ENCODE data around the gene SIGLEC6.
A peak's percentile ranks its signal among the peaks of the same experiment; 100 is the strongest.

SIGLEC6 gene

DNA sequence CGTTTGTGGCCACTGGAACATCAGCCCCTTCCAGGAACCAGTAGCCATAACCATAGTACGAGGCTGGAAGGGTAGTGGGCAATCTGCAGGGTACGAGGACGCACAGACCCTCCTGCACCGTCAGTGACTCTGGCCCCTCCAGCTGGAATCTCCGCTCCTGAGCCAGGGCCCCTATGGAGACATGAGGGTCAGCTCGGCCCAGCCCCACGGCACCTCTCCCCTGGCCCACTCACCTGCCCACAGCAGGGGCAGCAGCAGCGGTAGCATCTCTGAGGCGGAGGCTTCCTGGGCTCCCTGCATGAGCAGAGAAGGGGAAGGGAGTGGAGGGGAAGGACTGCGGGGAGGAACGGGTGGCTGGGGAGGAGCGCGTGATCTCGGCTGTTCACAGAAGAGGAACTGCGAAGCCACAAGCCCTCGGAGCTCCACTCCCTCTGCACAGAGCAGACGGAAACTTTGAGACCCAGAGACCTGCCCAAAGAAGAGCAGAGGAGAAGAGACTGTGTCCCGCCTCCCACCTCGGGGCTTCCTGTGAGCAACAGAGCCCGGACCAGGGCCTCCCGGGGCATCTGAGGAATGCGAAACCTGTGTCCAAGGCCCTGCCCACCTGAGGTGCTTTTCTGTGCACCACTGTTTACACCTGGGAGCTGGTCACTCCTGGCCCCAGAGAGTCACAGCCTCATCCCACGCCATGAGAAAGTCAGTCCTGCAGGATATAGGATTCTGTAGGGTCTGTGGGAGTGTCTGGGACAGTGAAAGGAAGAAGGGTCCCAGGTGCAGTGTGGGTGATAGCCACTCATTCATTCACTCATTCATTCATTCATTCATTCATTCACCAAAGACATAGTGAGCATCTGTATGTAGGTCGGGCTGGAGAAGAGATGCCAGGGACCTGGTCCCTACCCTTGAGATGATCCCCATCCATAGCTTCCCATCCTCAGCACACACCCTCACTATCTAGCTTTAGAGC, at the start of gene SIGLEC6:
TSS of gene SIGLEC6 (minus strand) at position 322 of the 967 bp plus-strand sequence. CDS start at position 300, 22 bp downstream.
- Histone ChIP-seq H3K4me1 (ENCODE audit: insufficient read depth, low read length) (no peaks in the 10 kb centered on the region), H3K9ac (ENCODE audit: low read depth, low read length) (no peak within 1 kb of the TSS), H3K36me3 (ENCODE audit: insufficient read depth, low read length) (no peaks in the 10 kb centered on the region), H3K9me3 (ENCODE audit: control insufficient read depth, insufficient read depth, low read length) (no peaks in the 10 kb centered on the region)

DNA sequence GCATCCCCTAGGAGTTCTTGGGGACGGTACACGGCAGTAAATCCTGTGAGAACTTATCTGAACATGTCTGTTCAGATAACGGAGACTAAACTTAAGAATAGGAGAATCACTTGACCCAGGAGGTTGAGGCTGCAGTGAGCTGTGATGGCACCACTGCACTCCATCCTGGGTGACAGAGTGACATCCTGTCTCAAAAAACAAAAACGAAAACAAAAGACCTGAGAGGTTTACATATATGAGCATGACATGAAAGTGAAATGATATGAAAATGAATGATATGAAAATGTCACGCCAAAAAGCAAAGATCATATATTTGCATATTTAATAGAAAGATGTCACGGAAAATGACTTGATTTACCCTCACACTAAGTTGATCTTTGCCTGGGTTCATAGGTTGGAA, 45.4 kb upstream of the SIGLEC6 start:
- Histone ChIP-seq H3K36me3 (ENCODE audit: insufficient read depth, low read length) (peaks cover 3% of the 10 kb centered on the region; the same call in 1 of the 2 replicates), H3K9me3 (ENCODE audit: control insufficient read depth, insufficient read depth, low read length) (no peaks in the 10 kb centered on the region), H3K4me1 (ENCODE audit: insufficient read depth, low read length) (no peaks in the 10 kb centered on the region; the same call in 1 of the 2 replicates), H3K9ac (ENCODE audit: low read depth, low read length) (no peak overlapping the region)

DNA sequence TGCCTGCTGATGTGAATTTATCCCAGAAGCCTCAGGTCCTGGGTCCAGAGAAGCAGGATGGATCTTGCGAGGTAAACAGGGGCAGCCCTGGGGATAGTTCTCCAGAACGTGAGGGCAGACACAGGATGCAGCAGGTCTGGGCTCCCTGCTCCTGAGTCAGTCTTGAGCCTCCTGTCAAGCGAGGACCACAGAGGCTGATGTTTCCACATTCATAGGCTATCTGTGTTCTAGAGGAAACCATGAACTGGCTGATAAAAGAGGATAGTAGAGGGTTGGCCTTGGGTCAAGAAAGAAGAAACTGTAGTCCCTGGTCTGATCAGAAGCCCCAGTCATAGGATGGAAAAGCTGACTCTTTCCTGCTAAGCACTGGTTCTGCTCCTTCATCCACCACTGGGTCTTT, 41.9 kb upstream of the SIGLEC6 start:
- no peak overlapping the region for H3K9ac ChIP-seq (ENCODE audit: low read depth, low read length)
- no peaks in the 10 kb centered on the region; the same call in 1 of the 2 replicates for H3K4me1 ChIP-seq (ENCODE audit: insufficient read depth, low read length)

DNA sequence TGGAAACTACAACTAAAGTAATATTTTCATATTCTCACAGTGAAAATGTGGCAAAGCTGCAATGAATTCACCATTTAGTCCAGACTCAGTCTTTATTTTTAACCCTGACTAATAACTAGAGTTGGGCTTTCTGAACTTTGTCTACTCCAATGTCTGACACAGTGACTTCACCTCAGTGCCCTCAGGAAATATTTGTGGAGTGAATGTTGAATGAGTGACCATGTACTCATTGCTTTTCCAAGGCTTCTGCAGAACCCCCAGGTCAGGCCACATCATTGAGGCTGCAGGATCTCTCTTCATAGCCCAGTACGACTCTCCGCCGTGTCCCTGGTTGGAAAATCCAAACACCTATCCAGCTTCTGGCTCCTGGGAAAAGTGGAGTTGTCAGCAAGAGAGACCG, 41.4 kb upstream of the SIGLEC6 start:
- H3K4me1 ChIP-seq (ENCODE audit: insufficient read depth, low read length): no peaks in the 10 kb centered on the region; the same call in 1 of the 2 replicates
- H3K9ac ChIP-seq (ENCODE audit: low read depth, low read length): no peak overlapping the region
- no peaks in the 10 kb centered on the region for H3K9me3 ChIP-seq (ENCODE audit: control insufficient read depth, insufficient read depth, low read length)
- H3K36me3 ChIP-seq (ENCODE audit: insufficient read depth, low read length): peaks cover 3% of the 10 kb centered on the region; the same call in 1 of the 2 replicates

More for the DNA sequence above, 41.9 kb upstream of the SIGLEC6 start:
- Histone ChIP-seq H3K36me3 (ENCODE audit: insufficient read depth, low read length) (peaks cover 3% of the 10 kb centered on the region; the same call in 1 of the 2 replicates), H3K9me3 (ENCODE audit: control insufficient read depth, insufficient read depth, low read length) (no peaks in the 10 kb centered on the region)

DNA sequence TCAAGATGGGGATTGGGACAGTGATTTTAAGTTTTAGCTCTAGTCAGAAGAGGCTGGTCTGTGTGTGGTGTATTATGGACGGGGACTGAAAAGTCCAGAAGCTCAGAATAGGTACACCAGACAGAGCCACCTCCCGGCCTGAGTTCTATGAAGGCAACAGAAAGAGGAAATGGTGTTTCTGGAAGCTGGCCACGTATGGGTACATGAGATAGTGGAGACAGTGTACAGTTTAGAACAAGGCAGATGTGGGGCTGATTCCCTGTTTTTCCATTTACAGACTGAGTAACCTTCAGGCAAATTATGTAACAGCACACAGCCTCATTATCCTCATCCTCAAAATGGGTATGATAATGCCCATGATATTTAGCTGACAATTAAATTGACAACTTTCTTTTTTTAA, 40.9 kb upstream of the SIGLEC6 start:
- Histone ChIP-seq H3K9ac (ENCODE audit: low read depth, low read length) (no peak overlapping the region), H3K4me1 (ENCODE audit: insufficient read depth, low read length) (no peaks in the 10 kb centered on the region; the same call in 1 of the 2 replicates), H3K36me3 (ENCODE audit: insufficient read depth, low read length) (peaks cover 3% of the 10 kb centered on the region; the same call in 1 of the 2 replicates), H3K9me3 (ENCODE audit: control insufficient read depth, insufficient read depth, low read length) (no peaks in the 10 kb centered on the region)

DNA sequence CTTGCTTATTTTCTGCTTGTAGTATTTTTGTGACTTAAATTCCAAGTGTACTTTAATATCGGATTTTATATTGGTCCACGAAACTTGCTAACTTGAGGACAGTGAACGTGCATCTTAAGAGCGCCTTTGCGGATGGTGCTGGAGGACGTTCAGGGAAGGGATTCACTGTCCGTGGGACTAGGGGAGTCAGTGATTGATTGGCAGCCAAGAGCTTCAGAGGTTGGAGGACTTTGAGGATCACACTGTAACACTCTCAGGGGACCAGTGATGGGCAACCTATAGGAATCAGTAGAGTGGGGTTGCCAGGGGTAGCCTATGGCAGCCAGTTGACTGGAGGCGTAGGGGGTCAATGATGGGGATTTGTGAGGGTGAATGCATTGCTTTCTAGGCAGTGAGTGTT, 40.1 kb upstream of the SIGLEC6 start:
- H3K9me3 ChIP-seq (ENCODE audit: control insufficient read depth, insufficient read depth, low read length): no peaks in the 10 kb centered on the region
- H3K36me3 ChIP-seq (ENCODE audit: insufficient read depth, low read length): peaks cover 3% of the 10 kb centered on the region; the same call in 1 of the 2 replicates
- no peaks in the 10 kb centered on the region; the same call in 1 of the 2 replicates for H3K4me1 ChIP-seq (ENCODE audit: insufficient read depth, low read length)
- peak overlapping the region; percentile 79 for H3K9ac ChIP-seq (ENCODE audit: low read depth, low read length)

DNA sequence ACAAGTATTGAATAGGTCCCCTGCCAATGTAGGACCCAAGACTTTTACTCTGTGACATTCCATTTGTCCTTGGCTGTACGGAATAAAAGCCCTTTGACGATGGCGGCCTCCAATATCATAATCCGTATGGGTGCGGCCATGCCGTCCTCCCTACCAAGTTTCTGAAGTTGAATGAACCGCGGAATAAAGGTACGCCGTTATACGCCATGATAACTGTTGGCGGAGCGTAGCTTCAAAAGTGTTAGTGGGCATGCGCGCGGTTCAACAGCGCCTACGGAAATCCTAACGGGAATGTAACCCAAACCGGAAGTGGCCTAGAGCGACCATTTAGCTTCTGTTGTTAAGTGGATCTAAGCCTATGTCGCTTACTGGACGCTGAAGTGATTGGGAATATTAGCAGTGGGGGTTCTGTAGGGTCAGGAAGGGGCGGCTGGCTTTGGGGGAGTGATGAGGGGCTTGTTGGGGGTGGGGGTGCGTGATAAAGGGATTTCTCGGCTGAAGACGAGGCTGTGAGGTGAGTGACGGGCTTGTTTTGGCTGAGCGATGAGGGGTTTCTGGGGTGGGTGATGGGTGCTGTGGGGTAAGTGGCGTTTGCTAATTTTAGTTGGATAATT, 39.6 kb upstream of the SIGLEC6 start, which contains the start of gene ZNF175:
TSS of gene ZNF175 (plus strand) at position 322 of the 614 bp plus-strand sequence. CDS start 2,047 bp downstream, outside the sequence.
- Histone ChIP-seq H3K9me3 (ENCODE audit: control insufficient read depth, insufficient read depth, low read length) (no peaks in the 10 kb centered on the region), H3K9ac (ENCODE audit: low read depth, low read length) (peak within 1 kb of the TSS; percentile 79), H3K4me1 (ENCODE audit: insufficient read depth, low read length) (no peaks in the 10 kb centered on the region; the same call in 1 of the 2 replicates), H3K36me3 (ENCODE audit: insufficient read depth, low read length) (peaks cover 3% of the 10 kb centered on the region; the same call in 1 of the 2 replicates)

DNA sequence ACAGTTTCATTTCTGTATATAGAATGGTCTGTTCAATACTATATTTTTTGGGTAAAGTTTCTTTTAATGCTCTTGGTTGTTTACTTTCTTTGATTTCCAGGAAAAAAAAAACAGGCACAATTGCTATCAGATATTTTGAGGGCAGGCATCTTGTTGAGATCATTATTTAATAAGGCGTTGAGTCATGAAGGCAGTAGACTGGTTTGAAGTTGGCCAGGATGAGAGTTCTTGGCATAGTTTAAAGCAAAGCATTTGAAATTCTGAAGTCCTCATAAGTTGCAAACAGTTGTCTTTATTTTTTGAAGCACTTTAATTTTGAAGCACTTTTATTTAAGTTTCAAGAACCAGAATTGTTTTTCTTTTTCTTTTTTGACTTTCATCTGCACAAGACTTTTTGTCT, 37.0 kb upstream of the SIGLEC6 start:
- H3K9me3 ChIP-seq (ENCODE audit: control insufficient read depth, insufficient read depth, low read length): no peaks in the 10 kb centered on the region
- peaks cover 3% of the 10 kb centered on the region; the same call in 1 of the 2 replicates for H3K36me3 ChIP-seq (ENCODE audit: insufficient read depth, low read length)
- H3K9ac ChIP-seq (ENCODE audit: low read depth, low read length): no peak overlapping the region
- no peaks in the 10 kb centered on the region; the same call in 1 of the 2 replicates for H3K4me1 ChIP-seq (ENCODE audit: insufficient read depth, low read length)

DNA sequence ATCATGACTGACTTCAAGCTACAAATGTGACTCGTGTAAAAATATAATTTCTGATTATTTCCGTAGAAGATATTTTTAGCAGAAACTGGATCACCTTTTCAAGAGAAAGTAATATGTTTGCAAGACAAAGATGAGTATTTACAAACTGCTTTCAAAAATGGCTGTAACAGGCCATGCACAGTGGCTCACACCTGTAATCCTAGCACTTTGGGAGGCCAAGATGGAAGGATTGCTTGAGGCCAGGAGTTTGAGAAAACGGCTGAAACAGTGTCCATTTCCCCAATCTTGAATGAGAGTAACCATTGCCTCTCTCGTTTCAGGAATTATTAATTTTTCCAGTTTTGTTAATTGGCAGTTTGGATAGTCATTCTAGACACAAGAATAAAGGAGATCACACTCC, 36.1 kb upstream of the SIGLEC6 start:
- H3K36me3 ChIP-seq (ENCODE audit: insufficient read depth, low read length): no peaks in the 10 kb centered on the region
- no peaks in the 10 kb centered on the region for H3K9me3 ChIP-seq (ENCODE audit: control insufficient read depth, insufficient read depth, low read length)
- no peak overlapping the region for H3K9ac ChIP-seq (ENCODE audit: low read depth, low read length)
- H3K4me1 ChIP-seq (ENCODE audit: insufficient read depth, low read length): no peaks in the 10 kb centered on the region; the same call in 1 of the 2 replicates

DNA sequence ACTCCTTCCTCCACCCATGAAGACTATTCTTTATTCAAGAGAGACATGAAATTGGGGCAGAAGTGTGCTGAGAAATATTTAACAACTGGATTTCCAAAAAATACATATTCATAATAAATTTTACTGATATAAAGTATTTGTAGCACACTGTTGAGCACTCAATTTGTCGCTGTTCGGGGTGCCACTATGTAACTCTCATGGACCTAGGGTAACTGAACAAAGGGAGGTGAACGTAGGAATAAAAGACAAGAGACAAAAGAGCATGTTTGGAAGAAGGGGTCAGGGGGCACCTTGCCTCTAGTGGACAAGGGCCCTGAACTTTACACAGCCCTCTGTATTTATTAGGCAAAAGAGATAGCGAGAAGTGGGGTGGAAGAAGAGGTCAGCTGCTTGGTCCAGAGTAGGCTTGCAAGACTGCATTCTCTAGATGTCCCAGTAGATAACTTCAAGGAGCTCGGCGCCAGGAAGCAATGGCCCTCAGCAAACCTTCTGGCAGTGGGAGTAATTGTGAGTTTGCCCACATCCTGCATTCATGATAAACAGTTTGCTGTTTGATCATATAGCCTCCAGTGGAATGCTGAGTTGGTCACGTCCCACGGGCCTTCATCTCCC, 35.1 kb upstream of the SIGLEC6 start:
- no peaks in the 10 kb centered on the region for H3K36me3 ChIP-seq (ENCODE audit: insufficient read depth, low read length)
- H3K4me1 ChIP-seq (ENCODE audit: insufficient read depth, low read length): no peaks in the 10 kb centered on the region
- H3K9ac ChIP-seq (ENCODE audit: low read depth, low read length): no peak overlapping the region
- no peaks in the 10 kb centered on the region for H3K9me3 ChIP-seq (ENCODE audit: control insufficient read depth, insufficient read depth, low read length)

DNA sequence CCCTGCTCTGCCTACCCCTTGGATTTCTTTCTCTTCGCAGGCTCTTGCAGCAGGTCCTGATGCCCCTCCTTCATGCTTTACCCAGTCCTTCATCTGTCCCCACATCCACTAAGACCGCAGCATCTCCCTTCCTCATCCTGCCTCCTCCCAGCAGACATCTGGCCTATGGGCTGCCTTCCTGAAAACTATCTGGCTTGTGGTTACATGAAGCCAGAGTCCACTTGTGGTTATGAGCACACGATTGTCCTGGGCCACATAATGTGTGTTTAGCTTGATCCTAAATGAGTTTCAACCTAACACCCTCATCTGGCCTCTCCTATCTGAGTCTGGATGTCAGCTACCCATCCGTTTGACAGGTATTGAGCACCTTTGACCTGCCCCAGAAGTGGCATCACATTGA, 34.1 kb upstream of the SIGLEC6 start:
- no peak overlapping the region for H3K9ac ChIP-seq (ENCODE audit: low read depth, low read length)
- no peaks in the 10 kb centered on the region for H3K4me1 ChIP-seq (ENCODE audit: insufficient read depth, low read length)
- no peaks in the 10 kb centered on the region for H3K9me3 ChIP-seq (ENCODE audit: control insufficient read depth, insufficient read depth, low read length)
- H3K36me3 ChIP-seq (ENCODE audit: insufficient read depth, low read length): no peaks in the 10 kb centered on the region

DNA sequence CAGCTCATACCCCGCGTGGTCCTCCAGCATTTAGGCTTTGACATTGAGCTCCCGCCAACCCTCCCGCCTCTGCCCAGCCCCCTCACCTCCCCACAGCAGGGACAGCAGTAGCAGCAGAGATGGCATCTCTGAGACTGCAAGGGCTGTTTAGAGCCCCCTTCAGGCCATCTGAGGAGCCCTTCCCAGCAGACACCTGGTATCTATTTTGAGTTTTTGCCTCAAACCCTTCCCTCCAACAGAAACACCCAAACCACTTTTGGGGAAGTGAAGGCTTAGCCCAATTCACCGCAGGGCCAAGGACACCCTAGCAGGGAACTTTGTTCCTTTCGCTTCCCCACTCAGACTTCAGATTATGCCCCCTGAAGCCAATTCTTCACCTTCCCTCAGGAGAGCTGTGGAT, 33.3 kb upstream of the SIGLEC6 start:
- H3K9me3 ChIP-seq (ENCODE audit: control insufficient read depth, insufficient read depth, low read length): no peaks in the 10 kb centered on the region
- no peaks in the 10 kb centered on the region for H3K4me1 ChIP-seq (ENCODE audit: insufficient read depth, low read length)
- no peaks in the 10 kb centered on the region for H3K36me3 ChIP-seq (ENCODE audit: insufficient read depth, low read length)
- no peak overlapping the region for H3K9ac ChIP-seq (ENCODE audit: low read depth, low read length)

DNA sequence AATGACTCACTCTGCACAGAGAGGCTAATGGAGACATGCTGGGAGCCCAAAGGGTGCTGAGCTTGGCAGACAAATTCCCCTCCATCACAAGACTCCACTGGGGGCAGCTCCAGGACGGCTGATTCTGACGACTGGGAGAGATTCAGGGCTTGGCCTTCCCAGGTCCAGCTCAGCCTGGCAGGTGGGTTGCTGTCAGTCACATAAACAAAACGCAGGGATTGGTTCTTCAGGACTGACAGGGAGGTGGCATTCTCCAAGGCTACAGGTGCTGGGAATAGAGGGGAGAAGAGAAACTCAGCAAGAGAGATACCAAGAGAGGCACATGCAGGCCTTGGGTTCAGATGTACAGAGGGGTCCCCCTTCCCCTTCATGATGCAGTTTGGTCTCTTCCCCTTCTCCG, 28.9 kb upstream of the SIGLEC6 start:
- no peaks in the 10 kb centered on the region for H3K4me1 ChIP-seq (ENCODE audit: insufficient read depth, low read length)
- no peak overlapping the region for H3K9ac ChIP-seq (ENCODE audit: low read depth, low read length)
- H3K36me3 ChIP-seq (ENCODE audit: insufficient read depth, low read length): no peaks in the 10 kb centered on the region
- H3K9me3 ChIP-seq (ENCODE audit: control insufficient read depth, insufficient read depth, low read length): no peaks in the 10 kb centered on the region

DNA sequence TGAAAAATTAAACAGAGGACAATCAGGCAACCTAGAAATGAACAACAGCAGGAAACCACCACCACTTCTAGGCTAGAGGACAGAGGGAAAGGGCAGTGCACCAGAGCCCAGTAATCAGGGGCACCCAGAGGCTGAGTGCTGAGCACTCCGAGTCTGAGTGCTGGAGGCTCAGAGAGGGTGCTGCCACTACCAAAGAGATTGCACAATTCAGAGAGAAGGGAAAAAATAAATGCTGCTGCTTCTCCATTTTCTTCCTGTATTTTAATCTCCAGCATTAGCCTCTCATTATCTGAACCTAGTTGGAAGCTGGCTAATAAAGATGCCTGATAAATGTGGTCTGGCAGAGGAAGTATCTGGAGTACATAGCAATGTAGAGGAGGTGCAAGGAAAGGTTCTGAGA, 27.8 kb upstream of the SIGLEC6 start:
- H3K4me1 ChIP-seq (ENCODE audit: insufficient read depth, low read length): no peaks in the 10 kb centered on the region

More for the DNA sequence above, 27.8 kb upstream of the SIGLEC6 start:
- Histone ChIP-seq H3K9ac (ENCODE audit: low read depth, low read length) (no peak overlapping the region), H3K36me3 (ENCODE audit: insufficient read depth, low read length) (no peaks in the 10 kb centered on the region), H3K9me3 (ENCODE audit: control insufficient read depth, insufficient read depth, low read length) (no peaks in the 10 kb centered on the region)

Measured in ES-I3 (cell line).